ENCODE data around the gene BICC1. TPM values are rescaled to one million over a fixed set of nuclear protein-coding genes. Genes with fewer than 3 reads are reported as not detected.

BICC1 gene
- total and polyA plus RNA-seq, 2 of the 13 experiments (the other 11 are each of a cell fraction or from before 2014, with no cell fraction given): 0.18 to 1.5 TPM

DNA sequence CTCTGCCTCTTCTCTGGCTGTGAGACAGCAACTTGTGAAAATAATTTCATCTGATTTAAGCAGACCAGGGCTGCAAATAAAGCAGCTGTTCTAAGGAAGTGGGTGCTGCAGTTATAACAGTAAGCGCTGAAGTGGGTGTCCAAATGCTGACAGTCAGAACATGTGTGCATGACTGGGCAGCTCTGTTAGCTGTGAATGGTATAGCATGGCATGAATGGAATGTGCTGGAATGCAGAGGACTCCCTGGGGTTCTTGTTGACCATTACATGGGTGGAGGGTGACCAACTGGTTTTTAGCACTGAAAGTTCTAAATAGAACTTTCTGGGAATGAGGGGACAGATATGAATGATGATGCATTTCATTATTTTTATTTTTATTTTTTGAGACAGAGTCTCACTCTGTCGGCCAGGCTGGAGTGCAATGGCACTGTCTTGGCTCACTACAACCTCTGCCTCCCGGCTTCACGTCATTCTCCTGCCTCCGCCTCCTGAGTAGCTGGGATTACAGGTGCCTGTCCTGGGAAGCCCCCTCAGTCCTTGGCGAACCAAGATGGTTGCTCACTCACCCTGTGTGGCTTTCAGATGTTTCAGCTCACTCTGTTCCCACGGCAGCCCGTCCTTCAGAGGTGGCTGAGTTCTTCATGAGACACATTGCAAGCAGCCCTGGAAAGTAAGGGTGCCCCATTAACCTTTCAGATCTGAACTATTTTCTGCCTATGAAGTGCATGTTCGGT is 344.0 kb downstream of the BICC1 start (continued):
- TF ChIP-seq, protein P1, sequence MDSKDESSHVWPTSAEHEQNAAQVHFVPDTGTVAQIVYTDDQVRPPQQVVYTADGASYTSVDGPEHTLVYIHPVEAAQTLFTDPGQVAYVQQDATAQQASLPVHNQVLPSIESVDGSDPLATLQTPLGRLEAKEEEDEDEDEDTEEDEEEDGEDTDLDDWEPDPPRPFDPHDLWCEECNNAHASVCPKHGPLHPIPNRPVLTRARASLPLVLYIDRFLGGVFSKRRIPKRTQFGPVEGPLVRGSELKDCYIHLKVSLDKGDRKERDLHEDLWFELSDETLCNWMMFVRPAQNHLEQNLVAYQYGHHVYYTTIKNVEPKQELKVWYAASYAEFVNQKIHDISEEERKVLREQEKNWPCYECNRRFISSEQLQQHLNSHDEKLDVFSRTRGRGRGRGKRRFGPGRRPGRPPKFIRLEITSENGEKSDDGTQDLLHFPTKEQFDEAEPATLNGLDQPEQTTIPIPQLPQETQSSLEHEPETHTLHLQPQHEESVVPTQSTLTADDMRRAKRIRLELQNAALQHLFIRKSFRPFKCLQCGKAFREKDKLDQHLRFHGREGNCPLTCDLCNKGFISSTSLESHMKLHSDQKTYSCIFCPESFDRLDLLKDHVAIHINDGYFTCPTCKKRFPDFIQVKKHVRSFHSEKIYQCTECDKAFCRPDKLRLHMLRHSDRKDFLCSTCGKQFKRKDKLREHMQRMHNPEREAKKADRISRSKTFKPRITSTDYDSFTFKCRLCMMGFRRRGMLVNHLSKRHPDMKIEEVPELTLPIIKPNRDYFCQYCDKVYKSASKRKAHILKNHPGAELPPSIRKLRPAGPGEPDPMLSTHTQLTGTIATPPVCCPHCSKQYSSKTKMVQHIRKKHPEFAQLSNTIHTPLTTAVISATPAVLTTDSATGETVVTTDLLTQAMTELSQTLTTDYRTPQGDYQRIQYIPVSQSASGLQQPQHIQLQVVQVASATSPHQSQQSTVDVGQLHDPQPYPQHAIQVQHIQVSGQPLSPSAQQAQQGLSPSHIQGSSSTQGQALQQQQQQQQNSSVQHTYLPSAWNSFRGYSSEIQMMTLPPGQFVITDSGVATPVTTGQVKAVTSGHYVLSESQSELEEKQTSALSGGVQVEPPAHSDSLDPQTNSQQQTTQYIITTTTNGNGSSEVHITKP (CRISPR knock-in tag; IDR thresholded peaks at IDR 0.05; ENCODE audit: low read depth): no peak
- TF ChIP-seq ZNF572 (CRISPR knock-in tag; IDR thresholded peaks at IDR 0.05) (no peak), PCBP2 (optimal IDR thresholded peaks at IDR 0.05; ENCODE audit: low read depth, low read length, poor library complexity, severe bottlenecking) (no peak), ZNF317 (CRISPR knock-in tag; IDR thresholded peaks at IDR 0.05) (no peak), ZNF205 (CRISPR knock-in tag; IDR thresholded peaks at IDR 0.05) (no peak), ZNF232 (CRISPR knock-in tag; IDR thresholded peaks at IDR 0.05; ENCODE audit: borderline replicate concordance) (no peak), ZNF230 (CRISPR knock-in tag; IDR thresholded peaks at IDR 0.05) (no peak), NFE2 (CRISPR knock-in tag; IDR thresholded peaks at IDR 0.05) (0 out of 2 replicates have a peak, but pooled peaks have one; percentile 40), SIN3B (IDR thresholded peaks at IDR 0.05; ENCODE audit: low read length) (no peak), KDM4B (CRISPR knock-in tag; IDR thresholded peaks at IDR 0.05) (no peak), ZNF431 (CRISPR knock-in tag; IDR thresholded peaks at IDR 0.05; ENCODE audit: borderline replicate concordance, low read depth) (no peak), NFE2L2 (IDR thresholded peaks at IDR 0.05; ENCODE audit: low read length) (peak; percentile 69; the same call in 1 of the 2 replicates), MXD4 (CRISPR knock-in tag; IDR thresholded peaks at IDR 0.05) (no peak)
- TF ChIP-seq, protein P2, sequence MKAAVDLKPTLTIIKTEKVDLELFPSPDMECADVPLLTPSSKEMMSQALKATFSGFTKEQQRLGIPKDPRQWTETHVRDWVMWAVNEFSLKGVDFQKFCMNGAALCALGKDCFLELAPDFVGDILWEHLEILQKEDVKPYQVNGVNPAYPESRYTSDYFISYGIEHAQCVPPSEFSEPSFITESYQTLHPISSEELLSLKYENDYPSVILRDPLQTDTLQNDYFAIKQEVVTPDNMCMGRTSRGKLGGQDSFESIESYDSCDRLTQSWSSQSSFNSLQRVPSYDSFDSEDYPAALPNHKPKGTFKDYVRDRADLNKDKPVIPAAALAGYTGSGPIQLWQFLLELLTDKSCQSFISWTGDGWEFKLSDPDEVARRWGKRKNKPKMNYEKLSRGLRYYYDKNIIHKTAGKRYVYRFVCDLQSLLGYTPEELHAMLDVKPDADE (CRISPR knock-in tag; IDR thresholded peaks at IDR 0.05): no peak
- TF ChIP-seq, protein P3, sequence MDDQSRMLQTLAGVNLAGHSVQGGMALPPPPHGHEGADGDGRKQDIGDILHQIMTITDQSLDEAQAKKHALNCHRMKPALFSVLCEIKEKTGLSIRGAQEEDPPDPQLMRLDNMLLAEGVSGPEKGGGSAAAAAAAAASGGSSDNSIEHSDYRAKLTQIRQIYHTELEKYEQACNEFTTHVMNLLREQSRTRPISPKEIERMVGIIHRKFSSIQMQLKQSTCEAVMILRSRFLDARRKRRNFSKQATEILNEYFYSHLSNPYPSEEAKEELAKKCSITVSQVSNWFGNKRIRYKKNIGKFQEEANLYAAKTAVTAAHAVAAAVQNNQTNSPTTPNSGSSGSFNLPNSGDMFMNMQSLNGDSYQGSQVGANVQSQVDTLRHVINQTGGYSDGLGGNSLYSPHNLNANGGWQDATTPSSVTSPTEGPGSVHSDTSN (CRISPR knock-in tag; IDR thresholded peaks at IDR 0.05; ENCODE audit: borderline replicate concordance): no peak
- TF ChIP-seq, protein P4, sequence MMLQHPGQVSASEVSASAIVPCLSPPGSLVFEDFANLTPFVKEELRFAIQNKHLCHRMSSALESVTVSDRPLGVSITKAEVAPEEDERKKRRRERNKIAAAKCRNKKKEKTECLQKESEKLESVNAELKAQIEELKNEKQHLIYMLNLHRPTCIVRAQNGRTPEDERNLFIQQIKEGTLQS (CRISPR knock-in tag; IDR thresholded peaks at IDR 0.05): no peak
- TF ChIP-seq, protein P5, sequence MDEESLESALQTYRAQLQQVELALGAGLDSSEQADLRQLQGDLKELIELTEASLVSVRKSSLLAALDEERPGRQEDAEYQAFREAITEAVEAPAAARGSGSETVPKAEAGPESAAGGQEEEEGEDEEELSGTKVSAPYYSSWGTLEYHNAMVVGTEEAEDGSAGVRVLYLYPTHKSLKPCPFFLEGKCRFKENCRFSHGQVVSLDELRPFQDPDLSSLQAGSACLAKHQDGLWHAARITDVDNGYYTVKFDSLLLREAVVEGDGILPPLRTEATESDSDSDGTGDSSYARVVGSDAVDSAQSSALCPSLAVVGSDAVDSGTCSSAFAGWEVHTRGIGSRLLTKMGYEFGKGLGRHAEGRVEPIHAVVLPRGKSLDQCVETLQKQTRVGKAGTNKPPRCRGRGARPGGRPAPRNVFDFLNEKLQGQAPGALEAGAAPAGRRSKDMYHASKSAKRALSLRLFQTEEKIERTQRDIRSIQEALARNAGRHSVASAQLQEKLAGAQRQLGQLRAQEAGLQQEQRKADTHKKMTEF (CRISPR knock-in tag; IDR thresholded peaks at IDR 0.05): no peak
- TF ChIP-seq, protein P6, sequence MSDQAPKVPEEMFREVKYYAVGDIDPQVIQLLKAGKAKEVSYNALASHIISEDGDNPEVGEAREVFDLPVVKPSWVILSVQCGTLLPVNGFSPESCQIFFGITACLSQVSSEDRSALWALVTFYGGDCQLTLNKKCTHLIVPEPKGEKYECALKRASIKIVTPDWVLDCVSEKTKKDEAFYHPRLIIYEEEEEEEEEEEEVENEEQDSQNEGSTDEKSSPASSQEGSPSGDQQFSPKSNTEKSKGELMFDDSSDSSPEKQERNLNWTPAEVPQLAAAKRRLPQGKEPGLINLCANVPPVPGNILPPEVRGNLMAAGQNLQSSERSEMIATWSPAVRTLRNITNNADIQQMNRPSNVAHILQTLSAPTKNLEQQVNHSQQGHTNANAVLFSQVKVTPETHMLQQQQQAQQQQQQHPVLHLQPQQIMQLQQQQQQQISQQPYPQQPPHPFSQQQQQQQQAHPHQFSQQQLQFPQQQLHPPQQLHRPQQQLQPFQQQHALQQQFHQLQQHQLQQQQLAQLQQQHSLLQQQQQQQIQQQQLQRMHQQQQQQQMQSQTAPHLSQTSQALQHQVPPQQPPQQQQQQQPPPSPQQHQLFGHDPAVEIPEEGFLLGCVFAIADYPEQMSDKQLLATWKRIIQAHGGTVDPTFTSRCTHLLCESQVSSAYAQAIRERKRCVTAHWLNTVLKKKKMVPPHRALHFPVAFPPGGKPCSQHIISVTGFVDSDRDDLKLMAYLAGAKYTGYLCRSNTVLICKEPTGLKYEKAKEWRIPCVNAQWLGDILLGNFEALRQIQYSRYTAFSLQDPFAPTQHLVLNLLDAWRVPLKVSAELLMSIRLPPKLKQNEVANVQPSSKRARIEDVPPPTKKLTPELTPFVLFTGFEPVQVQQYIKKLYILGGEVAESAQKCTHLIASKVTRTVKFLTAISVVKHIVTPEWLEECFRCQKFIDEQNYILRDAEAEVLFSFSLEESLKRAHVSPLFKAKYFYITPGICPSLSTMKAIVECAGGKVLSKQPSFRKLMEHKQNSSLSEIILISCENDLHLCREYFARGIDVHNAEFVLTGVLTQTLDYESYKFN (CRISPR knock-in tag; conservative IDR thresholded peaks at IDR 0.05): no peak
